Sigmoid colon (tissue), 4 donors: ENCODE data around the gene SLC8A1.

Source experiments
- CTCF ChIP-seq, 4 experiments: fragments of 450-650 bp in 3 of 4; fragments of 200-600 bp in 1 of 4; IDR thresholded peaks; one replicate each; pipeline ENCODE4 v1.5.1; 2016 to 2019; ENCODE audit warnings: antibody characterized with exemption in 4 of 4, mild to moderate bottlenecking in 3 of 4, moderate library complexity in 2 of 4
- EP300 ChIP-seq, 4 donors: sonication (generic); formaldehyde crosslinking; IDR thresholded peaks; one replicate each; pipeline ENCODE4 v1.6.1; 2017; ENCODE audit warnings: antibody characterized with exemption in 4 of 4
- POLR2A ChIP-seq, 2 donors: fragments of 450-650 bp; IDR thresholded peaks; one replicate each; pipeline ENCODE4 v1.6.1; 2016; ENCODE audit warnings: antibody characterized with exemption in 2 of 2, mild to moderate bottlenecking in 2 of 2, moderate library complexity in 2 of 2
- POLR2AphosphoS5 ChIP-seq, 4 donors: sonication (generic); formaldehyde crosslinking; IDR thresholded peaks; one replicate each; pipeline ENCODE4 v1.6.1; 2017; ENCODE audit warnings: antibody characterized with exemption in 4 of 4

GRCh38 chr2:40178171-40178778 lies 273.6 kb downstream of the SLC8A1 start:
- TF ChIP-seq POLR2A (IDR thresholded peaks at IDR 0.05) = no peak
- TF ChIP-seq CTCF (IDR thresholded peaks at IDR 0.05) = no peak
- no peak for TF ChIP-seq POLR2AphosphoS5 (IDR thresholded peaks at IDR 0.05)
- no peak for TF ChIP-seq EP300 (IDR thresholded peaks at IDR 0.05)
